GM21786 (cell line): ENCODE data around the gene KPNA2.

Source experiments
- ATAC-seq: cut with Tn5 transposase; IDR thresholded peaks from one replicate; pipeline ENCODE4 v1.9.1; 2021; ENCODE audit not compliant: unreplicated experiment

Gene KPNA2

GRCh38 chr17:68095205-68095811, 59.8 kb downstream of the KPNA2 start:
- no peak for ATAC-seq

GRCh38 chr17:68096111-68096510, 60.6 kb downstream of the KPNA2 start:
- no peak for ATAC-seq
